T-helper 17 cell (primary cell): Measurements from ENCODE around the gene TMEM63C. TPM values are rescaled to one million over a fixed set of nuclear protein-coding genes. Genes with fewer than 3 reads are reported as not detected.
A peak's percentile ranks its signal among the peaks of the same experiment; 100 is the strongest.

Experiments
- ATAC-seq: fragments of 150-1000 bp; cut with Tn5 transposase; 2 replicates; pipeline ENCODE4 v1.10.0; 2021; ENCODE audit warnings: mild to moderate bottlenecking, moderate library complexity
- DNase-seq, 3 donors: peaks; one replicate each; pipeline versions ENCODE4 v3.0.0 to v3.0.0-alpha.2; 2020 to 2021
- H3K9me3 ChIP-seq: one replicate; pipeline ENCODE4 v1.7.0; 2013; ENCODE audit warnings: low read length, mild to moderate bottlenecking; ENCODE audit not compliant: control insufficient read depth, poor library complexity, severe bottlenecking
- H3K27ac Mint-ChIP-seq: one replicate; pipeline ENCODE4 v1.8.0; 2022; ENCODE audit warnings: mild to moderate bottlenecking, moderate library complexity, mixed read lengths
- H3K27me3 Mint-ChIP-seq: one replicate; pipeline ENCODE4 v1.8.0; 2022; ENCODE audit warnings: mixed read lengths
- H3K36me3 Mint-ChIP-seq: one replicate; pipeline ENCODE4 v1.8.0; 2022; ENCODE audit warnings: low read depth, mixed read lengths
- H3K4me1 Mint-ChIP-seq: one replicate; pipeline ENCODE4 v1.8.0; 2022; ENCODE audit warnings: mild to moderate bottlenecking, mixed read lengths
- H3K4me3 Mint-ChIP-seq: one replicate; pipeline ENCODE4 v1.8.0; 2022; ENCODE audit warnings: mild to moderate bottlenecking, moderate library complexity, mixed read lengths
- total RNA-seq, 4 donors: library from RNA in 2 of 4; stranded (reverse) in 2 of 4; gene quantifications; one replicate each; pipeline ENCODE4 v1.2.3 and lab custom pipeline; 2022 to 2026

TMEM63C gene
- total RNA-seq, 2 donors from 2014 or later, result 0.65 to 1.1 TPM

DNA sequence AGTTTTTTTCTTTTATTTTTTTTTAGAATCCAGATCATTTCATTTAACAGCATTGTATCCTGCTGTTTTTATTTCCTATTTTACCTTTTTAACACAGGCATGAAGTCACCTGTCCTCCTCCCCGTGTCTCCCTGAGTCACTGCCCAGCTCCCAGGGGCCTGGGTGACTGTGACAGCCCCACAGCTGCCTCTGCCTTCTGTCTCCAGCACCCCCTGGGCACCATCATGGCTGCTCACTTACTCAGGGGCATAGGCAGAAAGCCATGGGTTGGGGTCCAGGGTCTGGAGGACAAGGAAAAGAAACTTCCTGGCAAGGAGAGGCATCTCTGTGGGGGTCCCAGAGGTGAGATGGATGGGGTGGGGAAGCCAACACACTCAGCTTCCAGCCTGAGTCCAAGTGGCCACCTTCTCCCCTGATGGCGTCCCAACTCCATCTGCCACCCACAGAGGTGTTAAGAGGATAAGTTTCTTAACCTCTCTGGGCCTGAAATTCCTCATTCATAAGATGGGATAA lies 25.3 kb downstream of the TMEM63C start:
- ATAC-seq (no peak), DNase-seq (no peak)
- H3K4me3 Mint-ChIP-seq, result no peak overlapping the region
- H3K27ac Mint-ChIP-seq, result no peak overlapping the region
- H3K9me3 ChIP-seq, result no peaks in the 10 kb centered on the region
- H3K36me3 Mint-ChIP-seq, result no peaks in the 10 kb centered on the region
- peaks cover 17% of the 10 kb centered on the region for H3K27me3 Mint-ChIP-seq
- H3K4me1 Mint-ChIP-seq, result peaks cover 2% of the 10 kb centered on the region

DNA sequence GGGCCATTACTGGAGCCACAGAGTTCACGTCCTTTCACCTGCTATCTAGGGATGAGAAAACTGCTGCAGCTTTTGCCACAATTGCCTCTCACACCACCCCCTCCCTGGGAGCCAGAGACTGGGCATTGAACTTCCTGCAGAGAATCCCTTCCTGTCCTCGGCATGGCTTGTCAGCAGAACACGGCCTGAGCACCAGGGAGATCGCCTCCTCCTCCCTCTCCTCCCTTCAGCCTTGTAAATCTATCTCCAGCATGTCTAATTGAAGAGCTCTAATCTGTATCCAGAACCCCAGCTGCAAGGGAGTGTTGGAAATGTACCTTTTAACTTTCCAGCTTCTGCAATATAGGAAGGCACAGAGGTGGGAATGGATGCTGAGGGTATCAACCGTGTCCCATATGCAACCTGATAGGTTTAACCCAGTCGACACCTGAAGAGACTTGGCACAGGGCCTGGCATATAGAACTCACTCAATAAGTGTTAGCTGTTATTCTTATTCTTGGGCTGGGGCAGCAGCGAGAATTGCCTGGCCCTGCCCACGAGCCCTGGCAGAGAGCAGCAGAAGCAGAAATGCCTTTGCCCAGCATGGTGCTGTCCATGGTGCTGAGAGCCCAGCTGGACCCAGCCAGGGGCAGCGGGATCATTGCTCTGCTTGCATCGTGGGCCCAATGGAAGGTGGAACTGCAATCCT lies 26.8 kb downstream of the TMEM63C start:
- H3K4me1 Mint-ChIP-seq, result peaks cover 3% of the 10 kb centered on the region
- no peaks in the 10 kb centered on the region for H3K36me3 Mint-ChIP-seq
- peak; percentile 54 for ATAC-seq
- H3K27me3 Mint-ChIP-seq, result peaks cover 25% of the 10 kb centered on the region
- H3K4me3 Mint-ChIP-seq, result peak overlapping the region; percentile 19
- no peak overlapping the region for H3K27ac Mint-ChIP-seq
- peak; percentile 21 to 48 (median 29) for DNase-seq
- H3K9me3 ChIP-seq, result no peaks in the 10 kb centered on the region

DNA sequence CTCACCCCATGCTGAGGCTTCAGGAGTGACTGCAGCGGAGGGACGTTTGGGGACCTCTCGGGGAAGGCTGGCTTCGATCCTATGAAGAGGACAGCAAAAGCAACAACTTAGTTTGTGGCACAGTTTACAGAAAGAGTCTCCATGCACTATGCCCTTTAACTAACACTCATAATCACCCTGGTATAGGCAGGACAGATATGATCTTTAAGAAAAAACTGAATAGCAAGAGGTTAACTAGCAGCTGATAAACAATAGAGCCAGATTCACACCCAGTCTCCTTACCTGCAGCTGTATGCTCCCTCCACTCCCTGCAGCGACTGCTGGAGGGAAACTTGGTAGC lies 27.4 kb downstream of the TMEM63C start:
- DNase-seq (no peak), ATAC-seq (no peak)
- H3K4me3 Mint-ChIP-seq, result peak overlapping the region; percentile 19
- H3K27me3 Mint-ChIP-seq, result peaks cover 26% of the 10 kb centered on the region
- H3K36me3 Mint-ChIP-seq, result no peaks in the 10 kb centered on the region
- no peaks in the 10 kb centered on the region for H3K9me3 ChIP-seq
- H3K27ac Mint-ChIP-seq, result no peak overlapping the region
- peaks cover 4% of the 10 kb centered on the region for H3K4me1 Mint-ChIP-seq

DNA sequence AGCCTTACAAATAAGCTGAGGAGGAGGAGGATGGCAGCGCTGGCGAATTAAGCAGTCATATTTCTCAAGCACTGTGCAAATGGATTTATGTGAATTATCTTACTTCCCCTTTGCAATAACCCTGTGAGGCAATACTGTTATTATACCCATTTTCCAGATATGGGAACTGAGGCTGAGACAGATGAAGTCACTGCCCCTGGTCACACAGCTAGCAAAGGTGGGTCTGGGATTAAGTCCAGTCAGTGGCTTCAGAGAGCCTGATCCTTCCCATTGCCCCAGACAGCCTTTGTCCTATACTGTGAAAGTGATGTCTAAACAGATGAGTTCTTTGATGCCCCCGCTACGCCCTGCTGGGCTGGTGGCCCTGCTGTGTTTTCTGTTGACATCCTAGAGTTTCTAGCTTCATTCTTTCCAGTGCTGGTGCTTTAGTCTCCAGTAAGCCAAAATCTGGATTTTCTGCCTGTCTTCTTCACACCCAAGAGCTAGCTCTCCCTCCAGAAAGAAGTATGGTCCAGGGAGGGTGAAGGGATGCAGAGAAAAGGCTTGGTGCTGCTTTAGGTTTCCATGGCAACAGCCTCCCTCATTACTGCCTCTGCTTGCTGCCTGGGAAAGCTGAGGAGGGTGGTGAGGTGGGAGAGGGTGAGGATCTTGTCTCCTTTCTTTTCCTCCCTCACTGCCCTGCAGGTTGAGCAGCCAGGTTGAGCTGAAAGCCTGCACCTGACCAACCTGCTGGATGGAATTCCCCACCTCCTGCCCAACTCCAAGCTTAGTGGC lies 30.7 kb downstream of the TMEM63C start:
- no peak overlapping the region for H3K4me3 Mint-ChIP-seq
- peaks cover 6% of the 10 kb centered on the region for H3K4me1 Mint-ChIP-seq
- ATAC-seq (no peak), DNase-seq (no peak)
- H3K9me3 ChIP-seq, result no peaks in the 10 kb centered on the region
- peaks cover 42% of the 10 kb centered on the region for H3K27me3 Mint-ChIP-seq
- H3K27ac Mint-ChIP-seq, result no peak overlapping the region
- H3K36me3 Mint-ChIP-seq, result peaks cover 4% of the 10 kb centered on the region

DNA sequence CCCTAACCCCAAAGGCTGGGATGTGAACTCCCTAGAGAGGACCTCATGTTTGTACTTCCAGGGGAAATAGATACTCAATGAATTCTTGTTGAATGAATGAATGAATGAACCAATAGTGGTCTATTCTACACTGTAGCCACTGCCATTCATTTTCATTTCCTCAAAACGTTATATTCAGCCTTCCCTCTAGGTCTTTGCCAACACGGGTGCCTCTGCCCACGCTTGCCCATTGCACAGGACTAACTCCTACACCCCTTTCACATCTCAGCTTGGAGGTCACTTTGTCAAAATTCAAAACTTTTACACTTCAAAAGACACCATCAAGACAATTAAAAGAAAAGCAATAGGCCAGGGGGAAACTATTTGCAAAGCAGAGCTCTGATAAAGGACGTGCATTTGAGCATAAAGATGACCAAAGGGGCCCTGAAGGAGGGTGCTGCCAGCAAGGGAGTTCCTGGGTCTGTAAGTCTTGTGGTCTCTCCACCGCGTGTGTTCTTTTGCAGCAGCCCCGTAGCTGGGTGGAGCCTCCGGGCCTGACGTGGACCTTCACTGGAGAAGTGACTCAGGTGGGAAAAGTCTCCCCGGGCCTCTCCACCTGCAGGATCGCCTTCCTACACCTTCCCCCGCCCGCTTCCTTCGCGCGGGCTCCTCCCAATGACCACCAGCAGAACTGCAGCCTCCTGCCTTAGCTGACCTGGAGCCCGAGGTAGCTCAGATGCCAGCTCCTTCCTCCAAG lies 31.5 kb downstream of the TMEM63C start:
- no peak for ATAC-seq
- H3K4me1 Mint-ChIP-seq, result peaks cover 6% of the 10 kb centered on the region
- DNase-seq, result no peak

DNA sequence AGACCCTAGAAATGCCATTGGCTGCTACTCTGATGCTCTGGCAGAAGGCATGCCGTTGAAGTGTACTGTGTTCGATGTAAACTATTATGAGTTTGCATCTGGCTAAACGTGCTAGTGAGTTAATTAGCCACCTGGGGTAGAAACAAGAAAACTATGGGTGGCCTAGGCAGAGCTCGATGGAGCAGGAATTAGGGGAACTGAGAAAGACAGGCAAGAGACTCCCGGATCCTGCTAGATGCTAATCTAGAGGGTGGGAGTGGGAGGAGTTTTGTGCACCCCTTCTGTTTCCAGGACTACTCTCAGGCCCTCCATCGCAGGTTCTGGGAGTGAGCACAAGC lies 32.0 kb downstream of the TMEM63C start:
- ATAC-seq, result no peak
- Mint-ChIP-seq H3K27me3 (peaks cover 41% of the 10 kb centered on the region), H3K4me1 (peaks cover 6% of the 10 kb centered on the region), H3K36me3 (peaks cover 4% of the 10 kb centered on the region), H3K27ac (no peak overlapping the region), H3K4me3 (no peak overlapping the region)
- H3K9me3 ChIP-seq, result no peaks in the 10 kb centered on the region
- no peak for DNase-seq

More for the DNA sequence above, 31.5 kb downstream of the TMEM63C start:
- peaks cover 41% of the 10 kb centered on the region for H3K27me3 Mint-ChIP-seq
- peaks cover 4% of the 10 kb centered on the region for H3K36me3 Mint-ChIP-seq
- H3K27ac Mint-ChIP-seq, result no peak overlapping the region
- H3K4me3 Mint-ChIP-seq, result no peak overlapping the region
- no peaks in the 10 kb centered on the region for H3K9me3 ChIP-seq

DNA sequence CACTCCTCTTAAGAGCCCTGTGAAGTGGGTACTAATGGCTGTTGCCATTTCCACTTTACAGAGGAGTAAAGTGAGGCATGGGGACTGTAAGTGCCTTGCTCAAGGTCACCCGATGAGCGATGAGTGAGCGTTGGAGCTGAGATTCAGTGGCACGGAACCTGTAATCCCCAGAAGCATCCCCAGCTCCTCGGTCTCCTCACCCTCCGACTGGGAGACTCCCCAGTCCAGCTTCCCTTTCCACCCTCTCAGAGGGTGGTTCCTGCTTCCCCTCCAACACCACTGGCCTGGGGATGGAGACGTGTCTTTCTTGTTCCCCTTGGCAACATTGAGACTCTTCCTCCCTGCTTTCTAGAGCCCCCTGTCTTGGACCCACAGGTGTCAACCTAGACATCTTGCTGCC lies 32.6 kb downstream of the TMEM63C start:
- DNase-seq (no peak), ATAC-seq (no peak)
- Mint-ChIP-seq H3K27me3 (peaks cover 41% of the 10 kb centered on the region), H3K4me1 (peaks cover 6% of the 10 kb centered on the region), H3K4me3 (no peak overlapping the region), H3K36me3 (peaks cover 4% of the 10 kb centered on the region), H3K27ac (no peak overlapping the region)
- H3K9me3 ChIP-seq, result no peaks in the 10 kb centered on the region

DNA sequence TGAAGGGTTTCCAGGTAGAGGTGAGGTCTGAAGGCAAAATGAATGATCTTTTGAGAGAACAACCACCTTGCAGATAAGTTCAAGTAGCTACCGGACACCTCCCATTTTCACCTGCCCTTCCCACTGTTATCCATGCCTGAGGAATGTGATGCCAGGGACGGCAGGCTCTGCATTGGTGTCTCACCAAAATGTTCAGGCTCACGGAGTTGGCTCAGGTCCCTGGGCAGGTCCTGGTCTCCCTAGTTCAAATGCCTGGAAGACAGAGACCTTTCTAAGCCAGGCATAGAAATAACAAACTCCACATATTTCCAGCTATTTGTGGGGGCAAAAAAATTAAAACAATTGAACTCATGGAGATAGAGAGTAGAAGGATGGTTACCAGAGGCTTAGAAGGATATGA lies 36.0 kb downstream of the TMEM63C start:
- no peak overlapping the region for H3K27ac Mint-ChIP-seq
- H3K4me1 Mint-ChIP-seq, result peaks cover 6% of the 10 kb centered on the region
- ATAC-seq (no peak), DNase-seq (no peak)
- peaks cover 5% of the 10 kb centered on the region for H3K36me3 Mint-ChIP-seq
- no peaks in the 10 kb centered on the region for H3K9me3 ChIP-seq
- peaks cover 46% of the 10 kb centered on the region for H3K27me3 Mint-ChIP-seq
- no peak overlapping the region for H3K4me3 Mint-ChIP-seq

DNA sequence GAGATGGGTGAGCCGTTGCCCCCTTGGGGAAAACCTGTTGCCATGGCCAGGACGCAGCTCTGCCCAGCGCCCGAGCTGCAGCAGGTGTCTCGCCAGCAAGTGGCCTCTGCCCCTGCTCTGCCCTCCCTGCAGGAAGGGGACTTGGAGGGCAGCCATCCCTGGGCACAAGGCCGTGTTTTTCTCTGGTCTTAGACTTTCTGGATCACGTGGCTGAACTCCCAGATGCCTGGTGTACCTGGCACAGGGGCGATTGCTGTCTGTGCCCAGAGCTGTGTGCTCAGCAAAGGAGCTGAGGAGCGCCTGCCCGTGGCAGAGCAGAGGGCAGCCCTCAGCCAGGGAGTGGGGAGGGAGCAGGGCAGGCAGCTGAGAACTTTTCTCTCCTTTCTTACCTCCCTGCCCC lies 38.0 kb downstream of the TMEM63C start:
- peaks cover 34% of the 10 kb centered on the region for H3K27me3 Mint-ChIP-seq
- peaks cover 2% of the 10 kb centered on the region for H3K4me1 Mint-ChIP-seq
- DNase-seq, result no peak
- no peak for ATAC-seq
- H3K4me3 Mint-ChIP-seq, result no peak overlapping the region
- H3K9me3 ChIP-seq, result no peaks in the 10 kb centered on the region
- no peak overlapping the region for H3K27ac Mint-ChIP-seq
- peaks cover 7% of the 10 kb centered on the region for H3K36me3 Mint-ChIP-seq

DNA sequence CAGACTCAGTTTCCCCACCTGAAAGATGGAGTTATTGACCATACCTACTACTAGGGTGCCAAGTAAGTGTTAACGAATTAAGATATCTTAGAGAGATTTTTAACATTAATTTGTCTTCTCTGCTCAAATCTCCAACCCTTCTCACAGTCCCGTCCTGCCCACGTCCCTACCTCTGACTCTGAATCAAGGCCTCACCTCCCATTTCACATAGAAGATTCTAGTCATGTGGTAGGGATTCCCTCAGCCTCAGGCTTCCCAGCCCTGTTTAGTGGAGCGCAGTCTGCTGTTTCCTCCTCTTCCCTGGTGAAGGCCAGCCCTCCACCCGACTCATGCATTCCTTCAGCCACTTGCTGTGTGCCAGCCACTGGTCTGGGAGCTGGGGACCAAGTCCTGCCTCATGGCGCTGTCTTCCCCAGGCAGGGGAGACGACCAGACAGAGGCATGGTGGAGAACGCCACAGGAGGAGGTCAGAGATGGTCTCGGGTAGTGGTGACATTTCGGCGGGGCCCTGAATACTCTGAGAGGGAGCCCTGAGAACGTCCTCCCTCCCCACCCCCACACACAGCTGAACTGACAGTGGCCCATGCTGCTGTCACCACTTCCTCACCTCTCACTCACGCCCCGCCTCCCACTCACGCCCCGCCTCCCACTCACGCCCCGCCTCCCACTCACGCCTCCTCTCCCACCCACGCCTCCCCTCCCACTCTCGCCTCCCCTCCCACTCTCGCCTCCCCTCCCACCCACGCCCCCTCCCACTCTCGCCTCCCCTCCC lies 38.8 kb downstream of the TMEM63C start:
- Mint-ChIP-seq H3K27ac (no peak overlapping the region), H3K4me1 (peaks cover 2% of the 10 kb centered on the region), H3K36me3 (peaks cover 7% of the 10 kb centered on the region), H3K4me3 (no peak overlapping the region), H3K27me3 (peaks cover 26% of the 10 kb centered on the region)
- DNase-seq (no peak), ATAC-seq (no peak)
- no peaks in the 10 kb centered on the region for H3K9me3 ChIP-seq

DNA sequence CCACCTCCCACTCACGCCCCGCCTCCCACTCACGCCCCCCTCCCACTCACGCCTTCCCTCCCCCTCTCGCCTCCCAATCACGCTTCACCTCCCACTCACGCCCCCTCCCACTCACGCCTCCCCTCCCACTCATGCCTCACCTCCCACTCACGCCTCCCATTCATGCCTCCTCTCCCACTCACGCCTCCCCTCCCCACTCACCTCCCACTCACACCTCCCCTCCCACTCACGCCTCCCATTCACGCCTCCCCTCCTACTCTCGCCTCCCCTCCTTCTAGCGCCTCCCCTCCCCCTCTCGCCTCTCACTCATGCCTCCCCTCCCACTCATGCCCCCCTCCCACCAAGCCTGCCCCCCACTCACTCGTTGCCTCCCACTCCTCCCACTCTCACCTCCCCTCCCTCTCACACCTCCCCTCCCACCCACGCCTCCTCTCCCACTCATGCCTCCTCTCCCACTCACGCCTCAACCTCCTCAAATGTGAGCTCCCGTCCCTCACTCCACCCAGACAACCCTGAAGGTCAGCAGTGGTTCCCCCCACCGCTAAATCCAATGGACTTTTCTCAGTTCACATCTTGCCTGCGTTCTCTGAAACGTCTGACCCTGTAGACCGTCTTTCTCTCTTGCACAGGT lies 39.8 kb downstream of the TMEM63C start:
- Mint-ChIP-seq H3K4me3 (peak overlapping the region; percentile 2), H3K27ac (no peak overlapping the region)

DNA sequence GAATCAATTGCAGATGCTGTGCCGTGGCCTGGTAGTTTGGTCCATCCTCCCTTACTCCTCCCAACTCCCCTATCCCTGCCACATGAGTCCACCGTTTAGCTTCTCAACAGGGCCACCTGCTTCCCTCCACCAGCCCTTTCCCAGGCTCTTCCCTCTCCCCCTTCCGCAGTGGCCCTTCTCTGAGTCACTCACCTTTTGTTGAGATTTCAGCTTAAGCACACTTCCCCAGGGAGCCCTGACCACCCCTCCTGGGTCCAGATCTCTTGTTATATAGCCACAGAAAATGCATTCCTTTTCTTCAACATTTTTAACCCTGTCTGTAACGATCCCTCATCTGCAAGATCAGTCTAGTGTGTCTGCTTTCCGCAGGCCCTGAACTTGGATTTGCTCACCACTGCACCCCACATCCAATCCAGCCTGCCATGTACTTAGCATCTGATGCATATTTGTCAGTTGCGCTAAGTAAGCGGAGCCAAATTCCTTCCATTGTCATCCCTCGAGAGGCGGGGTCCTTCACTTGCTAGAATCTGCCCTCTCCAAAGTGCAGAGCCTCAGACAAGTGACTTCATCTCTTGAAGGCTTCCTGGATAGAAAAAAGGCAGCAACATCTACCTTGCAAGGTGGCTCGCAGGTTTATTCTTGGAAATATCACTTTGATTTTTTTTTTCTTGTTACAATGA lies 41.1 kb downstream of the TMEM63C start:
- Mint-ChIP-seq H3K4me3 (no peak overlapping the region), H3K27me3 (peaks cover 13% of the 10 kb centered on the region), H3K27ac (no peak overlapping the region), H3K36me3 (peaks cover 3% of the 10 kb centered on the region), H3K4me1 (no peaks in the 10 kb centered on the region)
- ATAC-seq, result no peak
- DNase-seq, result no peak
- H3K9me3 ChIP-seq, result no peaks in the 10 kb centered on the region

More for the DNA sequence above, 39.8 kb downstream of the TMEM63C start:
- Mint-ChIP-seq H3K27me3 (peaks cover 26% of the 10 kb centered on the region), H3K36me3 (peaks cover 7% of the 10 kb centered on the region), H3K4me1 (peaks cover 2% of the 10 kb centered on the region)
- H3K9me3 ChIP-seq, result no peaks in the 10 kb centered on the region
- ATAC-seq (no peak), DNase-seq (no peak)
